ENCODE measurements around the gene CRYBG2. TPM values are rescaled to one million over a fixed set of nuclear protein-coding genes. Genes with fewer than 3 reads are reported as not detected.

Gene CRYBG2
- total and polyA plus RNA-seq, 7 donors: 0.55 to 21.0 (median 13.8) TPM; not detected in 2

DNA sequence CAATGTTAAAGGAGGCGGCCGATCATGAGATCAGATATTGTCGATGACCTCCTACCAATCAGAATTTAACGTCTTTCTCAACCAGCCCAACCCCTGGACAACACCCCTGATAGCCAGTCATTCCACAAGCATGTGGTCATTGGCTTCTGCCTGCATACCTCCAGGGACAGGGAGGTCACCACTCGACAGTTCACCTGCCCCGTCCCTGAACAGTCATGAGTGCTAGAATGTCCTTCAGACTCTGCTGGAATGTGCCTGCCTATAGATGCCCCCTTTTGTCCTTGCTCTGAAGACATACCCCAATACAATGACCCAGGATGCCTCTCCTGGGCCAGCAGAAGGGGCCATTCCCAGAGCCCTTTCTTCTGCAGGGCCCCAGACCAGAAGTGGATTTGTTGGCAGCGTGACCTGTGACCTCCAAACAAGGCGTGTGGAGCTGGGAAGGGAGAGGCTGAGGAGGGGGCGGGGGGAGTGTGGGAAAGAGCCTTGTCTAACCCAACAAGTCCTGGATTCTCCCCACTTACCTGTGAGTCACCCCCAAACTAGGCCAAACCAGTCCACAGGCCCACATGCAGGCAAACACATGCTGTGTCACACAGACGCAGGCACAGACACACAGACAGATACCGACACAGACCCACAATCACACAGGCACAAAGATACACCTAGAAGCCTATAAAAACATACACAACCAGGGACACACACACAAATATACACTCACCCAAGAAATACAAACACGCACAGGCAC lies 2.2 kb downstream of the CRYBG2 start:
- Histone ChIP-seq H3K4me1 (no peaks in the 10 kb centered on the region), H3K36me3 (no peaks in the 10 kb centered on the region), H3K27me3 (peaks cover 0 to 20% (median 11%) of the 10 kb centered on the region in 3 donors), H3K9me3 (no peaks in the 10 kb centered on the region), H3K4me3 (no peak overlapping the region), H3K27ac (no peak overlapping the region)
- intact Hi-C loops (cut with DNase I): no loop called here
- no peak for DNase-seq
- no peak for TF ChIP-seq POLR2A (IDR thresholded peaks at IDR 0.05)
- no peak for TF ChIP-seq POLR2AphosphoS5 (IDR thresholded peaks at IDR 0.05)
- TF ChIP-seq, protein P1, sequence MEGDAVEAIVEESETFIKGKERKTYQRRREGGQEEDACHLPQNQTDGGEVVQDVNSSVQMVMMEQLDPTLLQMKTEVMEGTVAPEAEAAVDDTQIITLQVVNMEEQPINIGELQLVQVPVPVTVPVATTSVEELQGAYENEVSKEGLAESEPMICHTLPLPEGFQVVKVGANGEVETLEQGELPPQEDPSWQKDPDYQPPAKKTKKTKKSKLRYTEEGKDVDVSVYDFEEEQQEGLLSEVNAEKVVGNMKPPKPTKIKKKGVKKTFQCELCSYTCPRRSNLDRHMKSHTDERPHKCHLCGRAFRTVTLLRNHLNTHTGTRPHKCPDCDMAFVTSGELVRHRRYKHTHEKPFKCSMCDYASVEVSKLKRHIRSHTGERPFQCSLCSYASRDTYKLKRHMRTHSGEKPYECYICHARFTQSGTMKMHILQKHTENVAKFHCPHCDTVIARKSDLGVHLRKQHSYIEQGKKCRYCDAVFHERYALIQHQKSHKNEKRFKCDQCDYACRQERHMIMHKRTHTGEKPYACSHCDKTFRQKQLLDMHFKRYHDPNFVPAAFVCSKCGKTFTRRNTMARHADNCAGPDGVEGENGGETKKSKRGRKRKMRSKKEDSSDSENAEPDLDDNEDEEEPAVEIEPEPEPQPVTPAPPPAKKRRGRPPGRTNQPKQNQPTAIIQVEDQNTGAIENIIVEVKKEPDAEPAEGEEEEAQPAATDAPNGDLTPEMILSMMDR (IDR thresholded peaks at IDR 0.05): no peak
- TF ChIP-seq EP300 (IDR thresholded peaks at IDR 0.05): no peak
- WGBS, 2 donors: 73 to 88% methylated on average over 12 of the region's 12 CpGs

DNA sequence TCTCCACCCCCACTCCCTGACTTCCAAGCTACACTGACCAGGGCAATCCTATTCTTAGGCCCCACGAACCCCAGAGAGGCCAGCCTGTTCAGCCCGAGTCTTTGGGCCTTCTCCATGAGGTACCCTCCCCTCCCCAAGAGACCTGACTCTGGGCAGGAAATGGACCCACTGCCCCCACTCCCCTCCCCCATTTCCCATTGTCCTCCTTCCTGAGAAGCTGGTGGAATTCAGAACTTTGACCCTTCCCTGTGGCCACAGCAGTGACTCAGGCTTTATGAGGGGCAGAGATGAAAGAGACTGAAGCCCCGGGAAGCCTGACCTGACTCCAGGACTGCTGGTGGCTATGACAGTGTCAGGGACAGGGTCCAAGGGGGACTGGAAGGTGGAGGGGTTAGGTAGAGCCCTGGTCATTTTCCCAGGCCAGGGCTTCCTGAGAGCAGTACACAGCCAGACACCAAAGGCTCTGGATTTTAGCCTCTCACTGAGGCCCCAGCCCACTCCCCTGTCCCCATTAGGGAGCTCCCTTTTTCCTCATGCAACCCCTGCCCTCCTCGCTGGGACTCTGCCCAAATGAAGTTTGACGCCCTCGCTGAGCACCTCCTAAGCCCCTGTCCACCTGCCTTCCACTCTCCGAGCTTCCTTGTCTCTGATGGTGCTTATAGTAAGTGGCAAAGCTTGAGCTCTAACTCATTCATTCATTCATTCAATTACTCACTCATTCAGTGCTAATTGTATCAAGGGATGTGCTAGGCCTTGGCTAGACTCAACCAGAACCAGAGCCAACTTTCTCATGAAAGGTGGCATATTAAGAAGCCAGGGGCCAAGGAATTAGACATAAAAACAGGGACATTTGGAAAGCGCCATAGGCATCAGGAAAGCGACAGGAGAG lies 3.0 kb downstream of the CRYBG2 start:
- H3K4me1 ChIP-seq: no peaks in the 10 kb centered on the region
- no peaks in the 10 kb centered on the region for H3K36me3 ChIP-seq
- H3K27ac ChIP-seq: no peak overlapping the region
- WGBS, 2 donors: 74 to 83% methylated on average over 9 of the region's 9 CpGs
- TF ChIP-seq EP300 (IDR thresholded peaks at IDR 0.05): no peak
- no peak for TF ChIP-seq POLR2AphosphoS5 (IDR thresholded peaks at IDR 0.05)
- no peak for TF ChIP-seq POLR2A (IDR thresholded peaks at IDR 0.05)
- TF ChIP-seq, protein P1 (IDR thresholded peaks at IDR 0.05): no peak
- H3K27me3 ChIP-seq: peaks cover 0 to 20% (median 9%) of the 10 kb centered on the region in 3 donors
- no peak for DNase-seq
- H3K9me3 ChIP-seq: no peaks in the 10 kb centered on the region
- intact Hi-C loops (cut with DNase I): no loop called here
- H3K4me3 ChIP-seq: no peak overlapping the region

DNA sequence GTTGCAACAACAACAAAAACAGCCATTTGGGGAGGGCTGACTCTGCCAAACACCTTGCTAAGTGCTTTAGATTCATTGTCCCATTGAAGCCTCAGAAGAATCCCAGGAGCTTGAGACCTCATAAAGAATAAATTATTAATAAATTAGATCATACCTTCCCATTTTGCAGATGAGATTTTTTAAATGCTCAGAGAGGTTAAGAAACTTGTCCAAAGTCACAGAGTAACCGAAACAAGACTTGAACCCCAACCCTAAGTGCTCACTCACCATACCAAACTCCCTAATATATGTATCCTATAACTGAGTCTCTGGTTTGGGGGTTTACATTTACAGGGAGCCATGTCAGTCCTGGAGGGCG lies 3.6 kb downstream of the CRYBG2 start:
- WGBS, 2 donors: 74 to 79% methylated on average over 2 of the region's 2 CpGs
- DNase-seq: no peak
- TF ChIP-seq POLR2A (IDR thresholded peaks at IDR 0.05): no peak

DNA sequence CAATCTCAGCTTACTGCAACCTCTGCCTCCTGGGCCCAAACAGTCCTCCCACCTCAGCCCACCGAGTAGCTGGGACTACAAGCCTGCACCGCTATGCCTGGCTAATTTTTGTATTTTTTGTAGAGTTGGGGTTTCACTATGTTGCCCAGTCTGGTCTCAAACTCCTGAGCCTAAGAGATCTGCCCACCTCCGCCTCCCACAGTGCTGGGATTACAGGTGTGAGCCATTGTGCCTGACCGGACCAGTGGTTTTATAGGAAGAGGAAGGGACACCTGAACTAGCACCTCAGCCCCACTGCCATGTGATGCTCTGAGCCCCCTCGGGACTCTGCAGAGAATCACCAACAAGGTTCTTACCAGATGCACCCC lies 4.1 kb downstream of the CRYBG2 start:
- no peak for DNase-seq
- Histone ChIP-seq H3K4me1 (no peaks in the 10 kb centered on the region), H3K4me3 (no peak overlapping the region), H3K9me3 (no peaks in the 10 kb centered on the region), H3K27me3 (peaks cover 0 to 15% (median 6%) of the 10 kb centered on the region in 3 donors), H3K27ac (no peak overlapping the region), H3K36me3 (no peaks in the 10 kb centered on the region)
- intact Hi-C loops (cut with DNase I): no loop called here
- TF ChIP-seq EP300 (IDR thresholded peaks at IDR 0.05) (no peak), POLR2AphosphoS5 (IDR thresholded peaks at IDR 0.05) (no peak), POLR2A (IDR thresholded peaks at IDR 0.05) (no peak)
- TF ChIP-seq, protein P1 (IDR thresholded peaks at IDR 0.05): no peak
- WGBS, 2 donors: 90 to 94% methylated on average over 5 of the region's 5 CpGs

More for the DNA sequence above, 3.6 kb downstream of the CRYBG2 start:
- intact Hi-C loops (cut with DNase I): no loop called here
- H3K27me3 ChIP-seq: peaks cover 0 to 20% (median 6%) of the 10 kb centered on the region in 3 donors
- H3K27ac ChIP-seq: no peak overlapping the region
- no peaks in the 10 kb centered on the region for H3K4me1 ChIP-seq
- no peak overlapping the region for H3K4me3 ChIP-seq
- no peaks in the 10 kb centered on the region for H3K36me3 ChIP-seq
- no peaks in the 10 kb centered on the region for H3K9me3 ChIP-seq

DNA sequence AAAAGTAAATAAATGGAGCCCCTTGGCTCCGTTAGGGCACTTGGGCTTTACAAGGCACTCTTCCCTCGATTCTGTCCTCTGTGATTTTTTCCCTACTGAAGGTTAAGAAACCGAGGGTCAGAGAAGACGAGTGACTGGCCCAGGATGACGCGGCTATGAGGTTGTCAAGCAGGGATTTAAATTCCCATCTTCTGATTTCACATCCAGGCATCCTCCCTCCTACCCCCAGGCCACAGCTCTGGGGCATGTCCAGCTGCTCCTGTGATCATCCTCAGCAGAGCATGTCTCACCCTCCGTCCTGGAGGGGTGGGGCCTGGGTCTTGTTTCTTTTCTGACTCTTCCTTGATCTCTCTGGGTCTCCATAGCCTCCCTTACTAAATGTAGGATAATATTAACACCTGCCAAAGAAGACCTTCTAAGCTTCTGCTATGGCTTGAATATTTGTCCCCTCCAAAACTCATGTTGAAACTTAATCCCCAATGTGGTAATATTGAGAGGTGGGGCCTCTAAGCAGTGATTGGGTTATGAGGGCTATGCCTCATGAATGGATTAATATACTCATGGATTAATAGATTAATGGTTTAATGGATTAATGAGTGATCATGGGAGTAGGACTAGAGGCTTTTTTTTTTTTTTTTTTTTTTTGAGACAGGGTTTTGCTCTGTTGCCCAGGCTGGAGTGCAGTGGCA lies 4.6 kb downstream of the CRYBG2 start:
- no peaks in the 10 kb centered on the region for H3K4me1 ChIP-seq

More for the DNA sequence above, 4.6 kb downstream of the CRYBG2 start:
- 87 to 88% methylated on average over 7 of the region's 7 CpGs for WGBS, 2 donors
- intact Hi-C loops (cut with DNase I): no loop called here
- no peak for DNase-seq
- no peaks in the 10 kb centered on the region for H3K36me3 ChIP-seq
- no peak for TF ChIP-seq EP300 (IDR thresholded peaks at IDR 0.05)
- no peak for TF ChIP-seq POLR2AphosphoS5 (IDR thresholded peaks at IDR 0.05)
- TF ChIP-seq, protein P1 (IDR thresholded peaks at IDR 0.05): no peak
- no peak for TF ChIP-seq POLR2A (IDR thresholded peaks at IDR 0.05)
- H3K27ac ChIP-seq: no peak overlapping the region
- peaks cover 0 to 11% (median 5%) of the 10 kb centered on the region in 3 donors for H3K27me3 ChIP-seq
- no peak overlapping the region for H3K4me3 ChIP-seq
- no peaks in the 10 kb centered on the region for H3K9me3 ChIP-seq
